K562 (cell line): Measurements from ENCODE around the gene PRPSAP1. TPM values are rescaled to one million over a fixed set of nuclear protein-coding genes. Genes with fewer than 3 reads are reported as not detected.

ENCODE experiments used
- CHD4 ChIP-seq: fragments of 200-600 bp; sonication (generic); IDR thresholded peaks from 3 replicates; pipeline ENCODE4 v1.6.1; 2012; ENCODE audit warnings: low read depth, mild to moderate bottlenecking, mixed read lengths, low read length, inconsistent platforms; ENCODE audit not compliant: insufficient read depth, insufficient replicate concordance, poor library complexity, severe bottlenecking
- KDM4B ChIP-seq, 2 experiments: fragments of 450-650 bp in 1 of 2; sonication (generic) in 1 of 2; IDR thresholded peaks; 2 replicates each; pipeline ENCODE4 v1.6.1; 2016 to 2017; ENCODE audit warnings: borderline replicate concordance in 2 of 2, antibody characterized with exemption in 1 of 2, low read depth in 1 of 2, mild to moderate bottlenecking in 1 of 2
- NCOA6 ChIP-seq: fragments of 450-650 bp; IDR thresholded peaks from 2 replicates; pipeline ENCODE4 v1.6.1; 2017; ENCODE audit warnings: mild to moderate bottlenecking
- NFIC ChIP-seq: fragments of 450-650 bp; IDR thresholded peaks from 2 replicates; pipeline ENCODE4 v1.6.1; 2017; ENCODE audit warnings: mild to moderate bottlenecking, inconsistent platforms
- NONO ChIP-seq, 2 experiments: fragments of 200-400 bp in 1 of 2; fragments of 450-650 bp in 1 of 2; formaldehyde crosslinking in 1 of 2; IDR thresholded peaks; 2 replicates each; pipeline ENCODE4 v1.6.1; 2017; ENCODE audit warnings: low read depth in 2 of 2, mild to moderate bottlenecking in 2 of 2, moderate library complexity in 2 of 2, low read length in 1 of 2
- PPARD ChIP-seq: fragments of 250-450 bp; sonication (Bioruptor Pico); IDR thresholded peaks from 2 replicates; pipeline ENCODE4 v1.8.0; 2022; ENCODE audit warnings: inconsistent platforms, mild to moderate bottlenecking, moderate library complexity
- TCFL5 ChIP-seq: fragments of 250-450 bp; sonication (Bioruptor Pico); conservative IDR thresholded peaks from 2 replicates; pipeline ENCODE4 v1.6.1; 2021; ENCODE audit warnings: mild to moderate bottlenecking, moderate library complexity, matching md5 sums
- ZNF263 ChIP-seq: sonication (generic); formaldehyde crosslinking; IDR thresholded peaks from 2 replicates; pipeline ENCODE4 v1.8.0; 2022; ENCODE audit warnings: mild to moderate bottlenecking, missing genetic modification reagents, borderline replicate concordance
- polyA plus RNA-seq, 8 experiments: library from polyadenylated mRNA; depleted of rRNA in 4 of 8; stranded (reverse) in 5 of 8; unstranded in 3 of 8; fragments of >200 nt; fragmentation: Nextera tagmentation in 2 of 8; fragmentation: Illumina TruSeq in 1 of 8; extraction: Ambion mirVana in 2 of 8; extraction: Trizol in 1 of 8; gene quantifications; 2 replicates each; pipeline versions ENCODE4 v1.2.1 to v1.2.3, GENCODE V29; 2011 to 2014; ENCODE audit warnings: inconsistent platforms in 1 of 8, missing spikeins in 1 of 8
- total RNA-seq, 7 experiments: library from RNA; depleted of rRNA in 6 of 7; stranded (reverse); fragments of >200 nt in 6 of 7; fragmentation: Illumina TruSeq in 2 of 7; extraction: Trizol in 2 of 7; gene quantifications; 2 replicates each; pipeline versions ENCODE4 v1.2.1 to v1.2.3, GENCODE V29; 2011 to 2021; ENCODE audit warnings: low replicate concordance in 1 of 7
- TF ChIP-seq, protein P1 (sequence below): fragments of 450-650 bp; IDR thresholded peaks from 2 replicates; pipeline ENCODE4 v1.6.1; 2017; ENCODE audit warnings: antibody characterized with exemption
- TF ChIP-seq, protein P2 (sequence below), 2 experiments: fragments of 450-650 bp in 1 of 2; sonication (generic) in 1 of 2; formaldehyde crosslinking; conservative IDR thresholded peaks; 2 replicates each; pipeline versions ENCODE4 v1.4.0 to v1.8.1; 2020 to 2022; ENCODE audit warnings: mild to moderate bottlenecking in 1 of 2, missing genetic modification reagents in 1 of 2
- TF ChIP-seq, protein P3 (sequence below): fragments of 450-650 bp; IDR thresholded peaks from 2 replicates; pipeline ENCODE4 v1.6.1; 2017; ENCODE audit warnings: mild to moderate bottlenecking, moderate library complexity
- TF ChIP-seq, protein P4 (sequence below), 2 experiments: fragments of 450-650 bp in 1 of 2; sonication (generic) in 1 of 2; formaldehyde crosslinking in 1 of 2; IDR thresholded peaks; 2 replicates each; pipeline versions ENCODE4 v1.7.1 to v1.9.0; 2016 to 2022; ENCODE audit warnings: inconsistent platforms in 1 of 2, mild to moderate bottlenecking in 1 of 2, missing genetic modification reagents in 1 of 2

PRPSAP1 gene
- total and polyA plus RNA-seq, 9 of the 15 experiments (the other 6 are each of a cell fraction or from before 2014, with no cell fraction given): 21.9 to 77.1 (median 40.8) TPM

DNA sequence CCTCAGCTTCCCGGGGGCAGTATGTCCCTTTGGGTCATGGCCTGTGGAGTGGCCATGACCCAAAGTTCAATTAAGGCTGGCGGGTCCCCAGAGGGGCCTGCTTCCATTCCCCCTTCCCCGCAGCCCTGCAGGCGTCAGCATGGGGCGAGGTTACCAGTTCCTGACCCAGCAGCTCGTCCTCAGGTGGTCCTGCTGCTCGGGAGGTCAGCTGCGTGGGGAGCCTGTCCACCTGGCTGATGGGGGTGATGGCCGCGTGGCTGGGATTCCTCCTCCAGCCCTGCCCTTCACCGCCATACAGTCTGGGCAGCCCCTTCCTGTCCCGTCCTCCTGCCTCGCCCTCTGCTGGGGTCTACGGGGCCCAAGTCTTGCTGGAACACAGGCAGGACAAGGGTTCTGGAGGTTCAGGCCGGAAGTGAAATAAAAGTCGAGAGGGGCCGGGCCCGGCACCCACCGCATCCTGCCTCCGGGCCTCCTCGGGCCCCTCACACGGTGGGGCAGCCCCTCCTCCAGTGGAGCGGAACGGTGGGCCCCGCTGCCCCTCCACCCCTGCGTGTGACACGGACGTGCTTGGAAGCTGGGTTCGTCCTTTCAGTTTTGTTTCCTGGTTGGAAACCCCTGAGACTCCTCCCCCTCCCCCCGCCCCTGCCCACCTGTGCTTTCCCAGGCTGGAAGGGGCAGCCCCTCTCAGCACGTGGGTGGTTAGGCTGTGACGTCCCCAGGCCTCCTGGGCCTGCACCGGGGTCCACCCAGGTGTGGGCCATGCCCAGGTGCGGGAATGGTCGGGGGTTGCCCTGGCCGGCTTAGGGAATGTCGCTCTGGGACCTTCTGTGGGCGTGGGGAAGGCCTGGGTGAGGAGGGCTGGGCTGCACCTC lies 81.8 kb downstream of the PRPSAP1 start (continued):
- TF ChIP-seq KDM4B (IDR thresholded peaks at IDR 0.05; ENCODE audit: borderline replicate concordance in 2 of 2, low read depth in 1 of 2) (no peak), CHD4 (no peak), ZNF263 (CRISPR knock-in tag) (no peak), NCOA6 (no peak), PPARD (CRISPR knock-in tag) (no peak), TCFL5 (CRISPR knock-in tag) (no peak), NONO (IDR thresholded peaks at IDR 0.05; ENCODE audit: low read depth in 2 of 2, low read length in 1 of 2) (peak in 1 of 2 experiments; percentile 61; a peak in 1 of 4 replicates), NFIC (no peak)
- TF ChIP-seq, protein P1, sequence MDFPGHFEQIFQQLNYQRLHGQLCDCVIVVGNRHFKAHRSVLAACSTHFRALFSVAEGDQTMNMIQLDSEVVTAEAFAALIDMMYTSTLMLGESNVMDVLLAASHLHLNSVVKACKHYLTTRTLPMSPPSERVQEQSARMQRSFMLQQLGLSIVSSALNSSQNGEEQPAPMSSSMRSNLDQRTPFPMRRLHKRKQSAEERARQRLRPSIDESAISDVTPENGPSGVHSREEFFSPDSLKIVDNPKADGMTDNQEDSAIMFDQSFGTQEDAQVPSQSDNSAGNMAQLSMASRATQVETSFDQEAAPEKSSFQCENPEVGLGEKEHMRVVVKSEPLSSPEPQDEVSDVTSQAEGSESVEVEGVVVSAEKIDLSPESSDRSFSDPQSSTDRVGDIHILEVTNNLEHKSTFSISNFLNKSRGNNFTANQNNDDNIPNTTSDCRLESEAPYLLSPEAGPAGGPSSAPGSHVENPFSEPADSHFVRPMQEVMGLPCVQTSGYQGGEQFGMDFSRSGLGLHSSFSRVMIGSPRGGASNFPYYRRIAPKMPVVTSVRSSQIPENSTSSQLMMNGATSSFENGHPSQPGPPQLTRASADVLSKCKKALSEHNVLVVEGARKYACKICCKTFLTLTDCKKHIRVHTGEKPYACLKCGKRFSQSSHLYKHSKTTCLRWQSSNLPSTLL: no peak
- TF ChIP-seq, protein P2, sequence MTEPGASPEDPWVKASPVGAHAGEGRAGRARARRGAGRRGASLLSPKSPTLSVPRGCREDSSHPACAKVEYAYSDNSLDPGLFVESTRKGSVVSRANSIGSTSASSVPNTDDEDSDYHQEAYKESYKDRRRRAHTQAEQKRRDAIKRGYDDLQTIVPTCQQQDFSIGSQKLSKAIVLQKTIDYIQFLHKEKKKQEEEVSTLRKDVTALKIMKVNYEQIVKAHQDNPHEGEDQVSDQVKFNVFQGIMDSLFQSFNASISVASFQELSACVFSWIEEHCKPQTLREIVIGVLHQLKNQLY (CRISPR knock-in tag; conservative IDR thresholded peaks at IDR 0.05): 0 out of 4 replicates have a peak, but pooled peaks of 1 of the 2 experiments have one; percentile 5
- TF ChIP-seq, protein P3, sequence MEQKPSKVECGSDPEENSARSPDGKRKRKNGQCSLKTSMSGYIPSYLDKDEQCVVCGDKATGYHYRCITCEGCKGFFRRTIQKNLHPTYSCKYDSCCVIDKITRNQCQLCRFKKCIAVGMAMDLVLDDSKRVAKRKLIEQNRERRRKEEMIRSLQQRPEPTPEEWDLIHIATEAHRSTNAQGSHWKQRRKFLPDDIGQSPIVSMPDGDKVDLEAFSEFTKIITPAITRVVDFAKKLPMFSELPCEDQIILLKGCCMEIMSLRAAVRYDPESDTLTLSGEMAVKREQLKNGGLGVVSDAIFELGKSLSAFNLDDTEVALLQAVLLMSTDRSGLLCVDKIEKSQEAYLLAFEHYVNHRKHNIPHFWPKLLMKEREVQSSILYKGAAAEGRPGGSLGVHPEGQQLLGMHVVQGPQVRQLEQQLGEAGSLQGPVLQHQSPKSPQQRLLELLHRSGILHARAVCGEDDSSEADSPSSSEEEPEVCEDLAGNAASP: no peak
- TF ChIP-seq, protein P4, sequence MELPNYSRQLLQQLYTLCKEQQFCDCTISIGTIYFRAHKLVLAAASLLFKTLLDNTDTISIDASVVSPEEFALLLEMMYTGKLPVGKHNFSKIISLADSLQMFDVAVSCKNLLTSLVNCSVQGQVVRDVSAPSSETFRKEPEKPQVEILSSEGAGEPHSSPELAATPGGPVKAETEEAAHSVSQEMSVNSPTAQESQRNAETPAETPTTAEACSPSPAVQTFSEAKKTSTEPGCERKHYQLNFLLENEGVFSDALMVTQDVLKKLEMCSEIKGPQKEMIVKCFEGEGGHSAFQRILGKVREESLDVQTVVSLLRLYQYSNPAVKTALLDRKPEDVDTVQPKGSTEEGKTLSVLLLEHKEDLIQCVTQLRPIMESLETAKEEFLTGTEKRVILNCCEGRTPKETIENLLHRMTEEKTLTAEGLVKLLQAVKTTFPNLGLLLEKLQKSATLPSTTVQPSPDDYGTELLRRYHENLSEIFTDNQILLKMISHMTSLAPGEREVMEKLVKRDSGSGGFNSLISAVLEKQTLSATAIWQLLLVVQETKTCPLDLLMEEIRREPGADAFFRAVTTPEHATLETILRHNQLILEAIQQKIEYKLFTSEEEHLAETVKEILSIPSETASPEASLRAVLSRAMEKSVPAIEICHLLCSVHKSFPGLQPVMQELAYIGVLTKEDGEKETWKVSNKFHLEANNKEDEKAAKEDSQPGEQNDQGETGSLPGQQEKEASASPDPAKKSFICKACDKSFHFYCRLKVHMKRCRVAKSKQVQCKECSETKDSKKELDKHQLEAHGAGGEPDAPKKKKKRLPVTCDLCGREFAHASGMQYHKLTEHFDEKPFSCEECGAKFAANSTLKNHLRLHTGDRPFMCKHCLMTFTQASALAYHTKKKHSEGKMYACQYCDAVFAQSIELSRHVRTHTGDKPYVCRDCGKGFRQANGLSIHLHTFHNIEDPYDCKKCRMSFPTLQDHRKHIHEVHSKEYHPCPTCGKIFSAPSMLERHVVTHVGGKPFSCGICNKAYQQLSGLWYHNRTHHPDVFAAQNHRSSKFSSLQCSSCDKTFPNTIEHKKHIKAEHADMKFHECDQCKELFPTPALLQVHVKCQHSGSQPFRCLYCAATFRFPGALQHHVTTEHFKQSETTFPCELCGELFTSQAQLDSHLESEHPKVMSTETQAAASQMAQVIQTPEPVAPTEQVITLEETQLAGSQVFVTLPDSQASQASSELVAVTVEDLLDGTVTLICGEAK (IDR thresholded peaks at IDR 0.05): no peak
- TF ChIP-seq, protein P4 (CRISPR knock-in tag; IDR thresholded peaks at IDR 0.05): no peak
